ENCODE data around the gene BEST3. TPM values are rescaled to one million over a fixed set of nuclear protein-coding genes. Genes with fewer than 3 reads are reported as not detected.
"Not testable (repeated sequence)": the region's sequence is repeated elsewhere in the genome, so short reads cannot be mapped to it uniquely, and the experiment has no call there.

BEST3 gene
- total RNA-seq, 6 experiments from 2014 or later, result 0.10 to 0.15 TPM; not detected in 4

DNA sequence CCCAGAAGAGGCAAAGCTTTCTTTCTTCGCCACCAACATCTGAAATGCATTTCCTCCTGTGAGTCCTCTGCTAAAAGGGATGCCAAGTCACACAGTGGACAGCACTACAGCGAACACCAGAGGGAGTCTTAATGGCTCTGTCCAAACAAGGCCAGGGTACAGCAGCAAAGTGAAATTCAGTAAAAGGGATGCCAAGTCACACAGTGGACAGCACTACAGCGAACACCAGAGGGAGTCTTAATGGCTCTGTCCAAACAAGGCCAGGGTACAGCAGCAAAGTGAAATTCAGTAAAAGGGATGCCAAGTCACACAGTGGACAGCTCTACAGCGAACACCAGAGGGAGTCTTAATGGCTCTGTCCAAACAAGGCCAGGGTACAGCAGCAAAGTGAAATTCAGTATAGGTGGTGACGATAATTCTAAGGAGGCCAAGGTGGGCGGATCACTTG, 34.1 kb downstream of the BEST3 start:
- not testable (repeated sequence) for H3K27ac Mint-ChIP-seq; H3K4me1 Mint-ChIP-seq (ENCODE audit: low read depth); H3K36me3 Mint-ChIP-seq (ENCODE audit: low read depth); H3K4me3 Mint-ChIP-seq; H3K27me3 Mint-ChIP-seq (ENCODE audit: insufficient read depth); H3K9me3 Mint-ChIP-seq
- DNase-seq, result peak; percentile 69
- TF ChIP-seq, protein P1, sequence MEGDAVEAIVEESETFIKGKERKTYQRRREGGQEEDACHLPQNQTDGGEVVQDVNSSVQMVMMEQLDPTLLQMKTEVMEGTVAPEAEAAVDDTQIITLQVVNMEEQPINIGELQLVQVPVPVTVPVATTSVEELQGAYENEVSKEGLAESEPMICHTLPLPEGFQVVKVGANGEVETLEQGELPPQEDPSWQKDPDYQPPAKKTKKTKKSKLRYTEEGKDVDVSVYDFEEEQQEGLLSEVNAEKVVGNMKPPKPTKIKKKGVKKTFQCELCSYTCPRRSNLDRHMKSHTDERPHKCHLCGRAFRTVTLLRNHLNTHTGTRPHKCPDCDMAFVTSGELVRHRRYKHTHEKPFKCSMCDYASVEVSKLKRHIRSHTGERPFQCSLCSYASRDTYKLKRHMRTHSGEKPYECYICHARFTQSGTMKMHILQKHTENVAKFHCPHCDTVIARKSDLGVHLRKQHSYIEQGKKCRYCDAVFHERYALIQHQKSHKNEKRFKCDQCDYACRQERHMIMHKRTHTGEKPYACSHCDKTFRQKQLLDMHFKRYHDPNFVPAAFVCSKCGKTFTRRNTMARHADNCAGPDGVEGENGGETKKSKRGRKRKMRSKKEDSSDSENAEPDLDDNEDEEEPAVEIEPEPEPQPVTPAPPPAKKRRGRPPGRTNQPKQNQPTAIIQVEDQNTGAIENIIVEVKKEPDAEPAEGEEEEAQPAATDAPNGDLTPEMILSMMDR (IDR thresholded peaks at IDR 0.05), result peak; percentile 75

DNA sequence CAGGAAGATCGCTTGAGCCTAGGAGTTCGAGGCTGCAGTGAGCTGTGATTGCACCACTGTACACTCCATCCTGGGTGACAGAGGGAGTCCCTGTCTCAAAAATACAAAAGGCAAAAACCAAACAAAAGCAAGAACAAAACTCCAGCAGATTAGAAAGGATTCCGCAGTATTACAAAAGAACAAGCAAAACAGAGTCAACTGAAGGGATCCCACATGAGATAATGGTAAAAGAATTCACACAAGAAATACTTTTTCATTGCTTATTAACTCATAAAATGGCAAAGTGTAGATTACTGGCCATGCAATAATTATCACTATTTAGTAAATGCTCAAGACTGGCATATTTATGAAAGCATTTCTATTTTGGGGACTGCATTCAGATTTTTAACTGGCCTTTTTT, 35.4 kb downstream of the BEST3 start:
- Mint-ChIP-seq H3K27ac (no peak overlapping the region), H3K9me3 (no peaks in the 10 kb centered on the region), H3K4me1 (ENCODE audit: low read depth) (peaks cover 6% of the 10 kb centered on the region; the same call in 1 of the 2 replicates), H3K36me3 (ENCODE audit: low read depth) (no peaks in the 10 kb centered on the region), H3K27me3 (ENCODE audit: insufficient read depth) (peaks cover 3% of the 10 kb centered on the region), H3K4me3 (no peak overlapping the region)
- DNase-seq, result no peak
- TF ChIP-seq, protein P1 (IDR thresholded peaks at IDR 0.05), result no peak

DNA sequence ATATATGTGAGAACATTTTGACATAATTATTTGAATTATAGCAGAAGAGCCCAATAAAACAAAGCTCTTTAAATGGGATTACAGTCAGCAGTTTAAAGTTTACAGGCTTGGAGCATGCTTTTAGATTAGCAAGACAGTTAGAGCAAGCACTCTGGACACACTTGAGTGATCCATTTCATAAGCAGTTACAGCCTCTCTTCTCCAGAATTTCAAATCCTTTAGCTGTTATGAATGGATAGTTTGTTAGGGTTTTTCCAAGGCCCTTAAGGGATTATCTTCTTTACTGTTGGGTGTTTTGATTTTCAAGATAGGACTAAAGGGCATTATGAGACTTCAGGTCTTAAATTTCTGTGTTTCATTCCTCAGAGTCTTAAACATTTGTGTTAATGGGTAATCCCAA, 36.3 kb downstream of the BEST3 start:
- Mint-ChIP-seq H3K27me3 (ENCODE audit: insufficient read depth) (peaks cover 5% of the 10 kb centered on the region), H3K4me3 (no peak overlapping the region), H3K27ac (no peak overlapping the region), H3K36me3 (ENCODE audit: low read depth) (no peaks in the 10 kb centered on the region), H3K9me3 (no peaks in the 10 kb centered on the region), H3K4me1 (ENCODE audit: low read depth) (peaks cover 8% of the 10 kb centered on the region)
- TF ChIP-seq, protein P1 (IDR thresholded peaks at IDR 0.05), result no peak
- no peak for DNase-seq

DNA sequence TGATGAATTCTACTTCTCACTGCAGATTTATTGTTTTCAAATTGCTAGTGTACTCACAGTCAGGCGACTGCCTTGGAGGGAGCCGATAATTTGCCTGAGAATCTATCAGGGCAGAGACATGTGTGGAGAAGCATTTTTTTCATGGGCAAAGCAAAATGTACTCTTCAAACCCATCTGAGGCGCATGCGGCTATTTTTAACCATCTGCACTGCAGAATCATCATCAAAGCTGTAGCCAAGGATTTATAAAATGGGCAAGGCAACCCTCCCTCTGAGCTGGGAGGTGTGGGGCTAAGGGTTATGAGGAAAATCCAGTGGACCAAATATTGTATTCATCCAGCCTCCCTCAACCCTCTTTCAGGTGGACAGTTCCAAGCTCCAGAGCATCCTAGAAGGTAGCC, 37.7 kb downstream of the BEST3 start:
- TF ChIP-seq, protein P1 (IDR thresholded peaks at IDR 0.05), result no peak
- Mint-ChIP-seq H3K27me3 (ENCODE audit: insufficient read depth) (peaks cover 4% of the 10 kb centered on the region), H3K9me3 (no peaks in the 10 kb centered on the region), H3K4me1 (ENCODE audit: low read depth) (peaks cover 17% of the 10 kb centered on the region), H3K4me3 (no peak overlapping the region), H3K36me3 (ENCODE audit: low read depth) (no peaks in the 10 kb centered on the region), H3K27ac (no peak overlapping the region)
- no peak for DNase-seq

DNA sequence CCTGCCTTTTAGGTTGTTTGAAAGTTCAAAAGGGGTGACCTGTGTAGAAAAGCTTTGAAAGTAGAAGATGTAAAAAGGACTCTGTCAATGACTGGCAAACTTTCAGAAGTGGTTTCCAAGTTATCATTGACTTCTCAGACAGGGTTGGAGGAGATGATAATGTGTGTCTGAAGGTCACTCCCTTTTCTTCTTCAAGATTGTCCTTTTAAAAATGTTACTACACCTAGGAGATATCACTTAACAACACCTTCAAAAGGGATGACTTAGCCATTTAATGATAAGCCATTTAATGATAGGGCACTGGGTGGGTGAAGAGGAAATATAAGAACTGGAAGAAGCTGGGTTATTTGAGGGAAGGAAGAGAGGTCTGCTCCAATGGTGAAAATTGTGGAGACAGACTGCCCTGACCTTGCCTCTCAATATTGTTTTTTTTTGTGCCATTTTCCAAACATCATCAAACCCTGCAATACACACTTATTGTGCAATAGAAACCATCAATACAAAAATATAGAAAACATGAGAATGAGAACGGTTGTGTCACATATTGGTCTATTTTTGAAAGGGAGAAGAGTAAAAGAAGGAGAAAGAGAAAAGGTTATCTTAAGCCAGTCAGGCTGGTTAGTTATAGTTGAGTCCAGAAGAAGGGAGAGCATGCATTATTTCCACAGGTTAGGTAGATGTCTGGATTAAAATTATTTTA, 38.8 kb downstream of the BEST3 start:
- no peak for DNase-seq
- H3K27me3 Mint-ChIP-seq (ENCODE audit: insufficient read depth), result peaks cover 3% of the 10 kb centered on the region; the same call in 1 of the 2 replicates
- no peaks in the 10 kb centered on the region for H3K9me3 Mint-ChIP-seq
- H3K27ac Mint-ChIP-seq, result no peak overlapping the region
- TF ChIP-seq, protein P1 (IDR thresholded peaks at IDR 0.05), result no peak
- H3K4me3 Mint-ChIP-seq, result no peak overlapping the region
- H3K4me1 Mint-ChIP-seq (ENCODE audit: low read depth), result peaks cover 28% of the 10 kb centered on the region
- no peaks in the 10 kb centered on the region for H3K36me3 Mint-ChIP-seq (ENCODE audit: low read depth)
